MCF 10A (cell line): ENCODE measurements around the gene WNT7A. TPM values are rescaled to one million over a fixed set of nuclear protein-coding genes. Genes with fewer than 3 reads are reported as not detected.

Experiments
- BruUV-seq: library from RNA; stranded (reverse); fragments of 400-500 nt; replicated peaks from 2 replicates; lab custom pipeline; 2021; lab: Mats Ljungman, UMichigan
- CTCF ChIA-PET: fragments of 300-600 bp; sonication (Branson Sonifier 250); formaldehyde crosslinking; extraction: SDS; loops from one replicate; lab custom pipeline; 2021; ENCODE audit warnings: antibody characterized with exemption, inconsistent platforms; lab: Yijun Ruan, JAX
- POLR2A ChIA-PET: fragments of 300-600, 350-650 bp; sonication (Branson Sonifier 250); formaldehyde crosslinking; extraction: SDS; loops from one replicate; lab custom pipeline; 2020; ENCODE audit warnings: antibody characterized with exemption, inconsistent platforms; lab: Yijun Ruan, JAX
- DNase-seq: peaks from one replicate; pipeline ENCODE4 v3.0.0-alpha.2; 2018; ENCODE audit not compliant: unreplicated experiment
- H3K27ac Mint-ChIP-seq: one replicate; pipeline ENCODE4 v1.8.0; 2022; ENCODE audit warnings: mild to moderate bottlenecking, low read depth, mixed read lengths; ENCODE audit not compliant: unreplicated experiment
- H3K27me3 Mint-ChIP-seq: one replicate; pipeline ENCODE4 v1.8.0; 2022; ENCODE audit warnings: mixed read lengths; ENCODE audit not compliant: insufficient read depth, unreplicated experiment
- H3K36me3 Mint-ChIP-seq: one replicate; pipeline ENCODE4 v1.8.0; 2022; ENCODE audit warnings: mild to moderate bottlenecking, moderate library complexity, mixed read lengths; ENCODE audit not compliant: insufficient read depth, unreplicated experiment
- H3K4me1 Mint-ChIP-seq: one replicate; pipeline ENCODE4 v1.8.0; 2022; ENCODE audit warnings: mixed read lengths; ENCODE audit not compliant: insufficient read depth, unreplicated experiment
- H3K4me3 Mint-ChIP-seq: one replicate; pipeline ENCODE4 v1.8.0; 2022; ENCODE audit warnings: mild to moderate bottlenecking, moderate library complexity, mixed read lengths; ENCODE audit not compliant: unreplicated experiment
- H3K9me3 Mint-ChIP-seq: one replicate; pipeline ENCODE4 v1.8.0; 2022; ENCODE audit warnings: mixed read lengths; ENCODE audit not compliant: unreplicated experiment
- intact Hi-C: fragments of 100-400 bp; cut with micrococcal nuclease; formaldehyde crosslinking; loops from 2 replicates; pipeline ENCODE4 v1.14.1; 2022
- total RNA-seq: library from RNA; stranded (reverse); gene quantifications from 2 replicates; pipeline ENCODE4 v1.2.3, GENCODE V29; 2022
- TF ChIP-seq, protein P1 (sequence below): fragments of 200-600 bp; IDR thresholded peaks from one replicate; pipeline ENCODE4 v1.8.0; 2022; ENCODE audit warnings: antibody characterized with exemption, mild to moderate bottlenecking; ENCODE audit not compliant: unreplicated experiment

Gene WNT7A
- total RNA-seq, 1 experiment from 2014 or later, result 0.47 TPM

DNA sequence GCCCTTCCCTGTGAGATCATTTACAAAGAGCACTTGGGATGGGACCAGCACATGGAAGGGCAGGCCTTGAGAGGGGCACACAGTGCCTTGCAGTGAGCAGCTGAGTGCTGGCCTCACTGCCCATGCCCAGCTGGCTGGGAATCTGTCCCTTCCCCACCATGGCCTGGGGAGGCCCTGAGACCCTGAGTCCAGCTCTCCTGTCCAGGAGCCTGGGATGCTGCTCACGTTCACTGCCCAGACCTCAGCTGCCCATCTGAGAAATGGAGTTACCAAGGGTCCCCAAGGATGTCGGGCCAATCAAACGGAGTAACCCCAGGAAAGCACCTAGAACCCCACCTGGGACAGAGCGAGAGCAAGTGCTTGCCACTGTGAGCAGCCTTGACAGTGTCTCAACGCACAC, 35.6 kb downstream of the WNT7A start:
- TF ChIP-seq, protein P1, sequence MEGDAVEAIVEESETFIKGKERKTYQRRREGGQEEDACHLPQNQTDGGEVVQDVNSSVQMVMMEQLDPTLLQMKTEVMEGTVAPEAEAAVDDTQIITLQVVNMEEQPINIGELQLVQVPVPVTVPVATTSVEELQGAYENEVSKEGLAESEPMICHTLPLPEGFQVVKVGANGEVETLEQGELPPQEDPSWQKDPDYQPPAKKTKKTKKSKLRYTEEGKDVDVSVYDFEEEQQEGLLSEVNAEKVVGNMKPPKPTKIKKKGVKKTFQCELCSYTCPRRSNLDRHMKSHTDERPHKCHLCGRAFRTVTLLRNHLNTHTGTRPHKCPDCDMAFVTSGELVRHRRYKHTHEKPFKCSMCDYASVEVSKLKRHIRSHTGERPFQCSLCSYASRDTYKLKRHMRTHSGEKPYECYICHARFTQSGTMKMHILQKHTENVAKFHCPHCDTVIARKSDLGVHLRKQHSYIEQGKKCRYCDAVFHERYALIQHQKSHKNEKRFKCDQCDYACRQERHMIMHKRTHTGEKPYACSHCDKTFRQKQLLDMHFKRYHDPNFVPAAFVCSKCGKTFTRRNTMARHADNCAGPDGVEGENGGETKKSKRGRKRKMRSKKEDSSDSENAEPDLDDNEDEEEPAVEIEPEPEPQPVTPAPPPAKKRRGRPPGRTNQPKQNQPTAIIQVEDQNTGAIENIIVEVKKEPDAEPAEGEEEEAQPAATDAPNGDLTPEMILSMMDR, result no peak
- CTCF ChIA-PET, result interaction anchor here (0.6 to 2.2 kb wide), 3 partner anchors 187 to 360 kb away, joined by 3 to 5 read pairs (median 5); no protein-coding TSS in a partner anchor
- H3K27me3 Mint-ChIP-seq, result no peaks in the 10 kb centered on the region
- H3K4me3 Mint-ChIP-seq, result no peak overlapping the region
- H3K36me3 Mint-ChIP-seq, result no peaks in the 10 kb centered on the region
- no peaks in the 10 kb centered on the region for H3K9me3 Mint-ChIP-seq
- no peak for DNase-seq
- H3K27ac Mint-ChIP-seq, result no peak overlapping the region
- H3K4me1 Mint-ChIP-seq, result peaks cover 7% of the 10 kb centered on the region
- intact Hi-C loops, result no loop called here
- BruUV-seq, result no TSS peak
- POLR2A ChIA-PET, result no interaction called here

DNA sequence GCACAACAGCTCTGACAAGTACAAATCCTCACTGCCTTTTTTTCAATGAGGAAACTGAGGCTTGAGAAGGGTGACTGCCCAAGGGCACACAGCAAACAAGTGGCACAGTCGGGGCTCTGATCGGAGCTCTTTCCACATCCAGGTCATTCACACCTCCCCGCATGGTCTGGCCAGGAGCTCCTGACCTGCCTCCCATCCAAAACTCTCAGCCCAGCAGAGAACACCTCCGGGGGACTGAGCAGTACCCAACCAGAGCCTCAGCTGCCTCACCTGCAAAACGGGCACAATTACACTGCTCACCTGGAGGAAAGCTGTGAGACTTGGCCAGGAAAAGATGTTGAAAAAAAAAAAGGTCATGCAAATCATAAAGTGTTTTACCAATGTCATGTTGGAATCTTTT, 36.5 kb downstream of the WNT7A start:
- POLR2A ChIA-PET, result no interaction called here
- no TSS peak for BruUV-seq
- DNase-seq, result no peak
- CTCF ChIA-PET, result interaction anchor here (0.7 to 2.2 kb wide), 4 partner anchors 36 to 186 kb away, joined by 3 to 5 read pairs (median 4); partner anchors contain the start of gene WNT7A
- Mint-ChIP-seq H3K27me3 (no peaks in the 10 kb centered on the region), H3K27ac (no peak overlapping the region), H3K36me3 (no peaks in the 10 kb centered on the region), H3K9me3 (no peaks in the 10 kb centered on the region), H3K4me1 (no peaks in the 10 kb centered on the region), H3K4me3 (no peak overlapping the region)
- intact Hi-C loops, result no loop called here
- TF ChIP-seq, protein P1, result no peak

DNA sequence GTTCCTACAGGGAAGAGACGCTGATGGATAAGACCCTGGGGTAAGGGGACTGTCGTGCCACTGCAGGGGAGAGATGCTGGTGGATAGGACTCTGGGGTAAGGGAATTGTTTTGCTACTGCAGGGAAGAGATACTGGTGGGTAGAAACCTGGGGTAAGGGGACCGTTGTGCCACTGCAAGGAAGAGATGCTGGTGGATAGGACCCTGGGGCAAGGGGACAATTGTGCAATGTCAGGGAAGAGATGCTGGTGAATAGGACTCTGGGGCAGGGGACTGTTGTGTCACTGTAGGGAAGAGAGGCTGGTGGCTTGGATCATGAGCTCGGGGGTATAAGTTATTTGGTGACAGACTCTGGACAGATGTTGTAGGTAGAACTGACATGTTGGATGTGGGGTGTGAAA, 37.6 kb downstream of the WNT7A start:
- no peak overlapping the region for H3K4me3 Mint-ChIP-seq
- POLR2A ChIA-PET, result no interaction called here

DNA sequence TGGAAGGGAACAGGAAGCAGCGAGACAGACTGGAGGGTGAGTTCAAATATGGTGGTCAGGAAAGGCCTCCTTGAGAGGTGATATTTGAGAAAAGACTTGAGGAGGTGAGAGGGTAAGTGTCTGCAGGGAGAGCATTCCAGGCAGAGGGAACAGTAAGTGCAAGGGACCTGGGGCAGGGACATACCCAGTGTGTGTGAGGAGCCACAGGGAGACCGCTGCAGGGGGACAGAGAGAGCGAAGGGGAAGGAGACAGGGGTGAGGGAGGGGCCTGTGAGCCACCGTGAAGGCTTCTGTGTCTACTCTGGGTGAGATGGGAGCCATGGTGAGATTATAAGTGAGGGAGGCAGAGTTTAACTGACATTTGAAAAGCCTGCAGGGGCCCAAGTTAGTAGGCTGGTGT, 38.0 kb downstream of the WNT7A start:
- POLR2A ChIA-PET, result no interaction called here
- CTCF ChIA-PET, result no interaction called here
- BruUV-seq, result no TSS peak
- TF ChIP-seq, protein P1, result no peak
- intact Hi-C loops, result no loop called here
- DNase-seq, result no peak
- Mint-ChIP-seq H3K9me3 (no peaks in the 10 kb centered on the region), H3K4me1 (peaks cover under 1% of the 10 kb centered on the region), H3K27me3 (no peaks in the 10 kb centered on the region), H3K36me3 (no peaks in the 10 kb centered on the region), H3K27ac (no peak overlapping the region), H3K4me3 (no peak overlapping the region)

More for the DNA sequence above, 37.6 kb downstream of the WNT7A start:
- no peak overlapping the region for H3K27ac Mint-ChIP-seq
- no peaks in the 10 kb centered on the region for H3K36me3 Mint-ChIP-seq
- CTCF ChIA-PET, result interaction anchor here (2.2 kb wide), 1 partner anchor 185 kb away, joined by 5 read pairs; no protein-coding TSS in a partner anchor
- no peaks in the 10 kb centered on the region for H3K9me3 Mint-ChIP-seq
- DNase-seq, result no peak
- BruUV-seq, result no TSS peak
- intact Hi-C loops, result no loop called here
- H3K27me3 Mint-ChIP-seq, result no peaks in the 10 kb centered on the region
- no peaks in the 10 kb centered on the region for H3K4me1 Mint-ChIP-seq
- TF ChIP-seq, protein P1, result no peak
